CD4-positive, alpha-beta T cell treated with Interleukin-6 at 100 ng/mL for 8 hours (primary cell): ENCODE results near the gene ENPP7.

ENCODE experiments used
- DNase-seq: peaks from one replicate; pipeline ENCODE4 v3.0.0-alpha.2; 2020; ENCODE audit warnings: mixed read lengths, low spot score

Gene ENPP7

GRCh38 chr17:79702550-79703236, 28.1 kb upstream of the ENPP7 start:
- no peak for DNase-seq

- no peak for DNase-seq
These were observed 26.1 kb upstream of the ENPP7 start for GRCh38 chr17:79704691-79705090.

- DNase-seq = no peak
These were observed 25.1 kb upstream of the ENPP7 start for GRCh38 chr17:79705674-79706073.

- no peak for DNase-seq
These were observed 23.6 kb upstream of the ENPP7 start for GRCh38 chr17:79706931-79707850.

GRCh38 chr17:79707931-79708891, 22.5 kb upstream of the ENPP7 start:
- peak; percentile 50 for DNase-seq

GRCh38 chr17:79711715-79712305, 18.9 kb upstream of the ENPP7 start:
- no peak for DNase-seq

- DNase-seq = no peak
These were observed 17.4 kb upstream of the ENPP7 start for GRCh38 chr17:79713391-79713790.

GRCh38 chr17:79714176-79715097, 16.3 kb upstream of the ENPP7 start:
- DNase-seq = no peak

- no peak for DNase-seq
These were observed 15.4 kb upstream of the ENPP7 start for GRCh38 chr17:79715098-79715942.

GRCh38 chr17:79715943-79716797, 14.6 kb upstream of the ENPP7 start:
- DNase-seq = no peak

GRCh38 chr17:79720705-79721292, 9.9 kb upstream of the ENPP7 start:
- no peak for DNase-seq

- no peak for DNase-seq
These were observed 8.6 kb upstream of the ENPP7 start for GRCh38 chr17:79721993-79722671.

GRCh38 chr17:79722787-79723186, 8.0 kb upstream of the ENPP7 start:
- DNase-seq = no peak

- DNase-seq = peak; percentile 90
These were observed 2.4 kb upstream of the ENPP7 start for GRCh38 chr17:79728169-79728907.

- no peak for DNase-seq
These were observed 1.8 kb upstream of the ENPP7 start for GRCh38 chr17:79728908-79729471.

- no peak for DNase-seq
These were observed 982 bp upstream of the ENPP7 start for GRCh38 chr17:79729761-79730160.

GRCh38 chr17:79730437-79730768, 340 bp upstream of the ENPP7 start:
- DNase-seq = no peak
